ENCODE data around the gene IL4I1.
A peak's percentile ranks its signal among the peaks of the same experiment; 100 is the strongest.

DNA sequence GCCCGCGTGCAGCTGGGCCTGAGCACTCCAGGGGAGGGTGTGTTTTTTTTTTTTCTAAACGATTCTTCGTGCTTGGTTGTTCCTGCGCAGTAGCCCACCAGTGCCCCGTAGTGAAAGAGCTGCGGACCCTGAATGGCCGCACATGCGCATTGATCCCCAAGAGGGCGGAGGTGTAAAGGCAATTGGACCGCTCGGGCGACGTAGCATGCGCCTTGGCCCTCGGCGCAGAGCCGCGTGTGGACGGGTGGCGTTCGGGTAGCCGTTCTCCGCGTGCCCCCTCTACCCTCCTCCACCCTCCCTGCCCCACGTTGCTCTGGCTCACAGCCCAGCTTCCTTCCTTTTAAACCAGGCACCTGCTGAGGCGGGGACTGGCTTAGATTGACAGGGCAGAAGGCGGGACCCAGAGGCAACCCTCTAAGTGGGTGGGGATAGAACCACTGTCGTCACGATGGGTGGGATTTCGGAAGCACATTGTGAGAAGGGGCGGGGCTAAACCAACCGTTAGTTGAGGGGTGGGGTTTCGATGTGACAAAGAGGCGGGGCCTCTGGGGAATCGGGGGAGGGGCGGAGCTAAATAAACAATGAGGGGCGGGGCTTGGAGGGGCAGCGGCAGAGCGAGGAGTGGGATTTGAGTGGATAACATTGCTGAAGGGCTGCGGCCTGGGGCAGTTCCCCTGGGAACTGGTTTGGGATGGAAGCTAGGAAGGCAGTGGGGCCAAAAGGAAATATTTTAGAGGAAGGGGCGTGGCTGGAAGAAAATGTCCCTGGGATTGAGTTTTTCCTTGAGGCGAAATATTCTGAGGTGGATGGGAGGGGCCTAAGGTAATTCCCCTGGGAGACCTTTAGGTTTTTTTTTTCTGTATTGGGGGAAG lies 33.2 kb upstream of the IL4I1 start:
- TF ChIP-seq KDM5A (IDR thresholded peaks at IDR 0.05; ENCODE audit: low read length), result no peak
- peak; percentile 86; the same call in 1 of the 2 replicates for TF ChIP-seq GTF2F1 (IDR thresholded peaks at IDR 0.05; ENCODE audit: borderline replicate concordance, low read depth, low read length)
- TF ChIP-seq SUZ12 (IDR thresholded peaks at IDR 0.05; ENCODE audit: low read length), result no peak
- peak; percentile 99 for TF ChIP-seq POLR2AphosphoS5 (IDR thresholded peaks at IDR 0.05; ENCODE audit: low read depth, low read length)
- no peak for TF ChIP-seq CBX8 (IDR thresholded peaks at IDR 0.05; ENCODE audit: borderline replicate concordance, low read depth, low read length)
- TF ChIP-seq, protein P1, sequence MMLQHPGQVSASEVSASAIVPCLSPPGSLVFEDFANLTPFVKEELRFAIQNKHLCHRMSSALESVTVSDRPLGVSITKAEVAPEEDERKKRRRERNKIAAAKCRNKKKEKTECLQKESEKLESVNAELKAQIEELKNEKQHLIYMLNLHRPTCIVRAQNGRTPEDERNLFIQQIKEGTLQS (IDR thresholded peaks at IDR 0.05; ENCODE audit: insufficient read depth, low read depth, low read length), result no peak
- no peak for TF ChIP-seq TCF12 (IDR thresholded peaks at IDR 0.05; ENCODE audit: low read depth, low read length)
- no peak for TF ChIP-seq JUN (IDR thresholded peaks at IDR 0.05; ENCODE audit: low read depth, low read length)
- no peak for TF ChIP-seq EGR1 (IDR thresholded peaks at IDR 0.05; ENCODE audit: borderline replicate concordance, low read depth, low read length)
- TF ChIP-seq, protein P2, sequence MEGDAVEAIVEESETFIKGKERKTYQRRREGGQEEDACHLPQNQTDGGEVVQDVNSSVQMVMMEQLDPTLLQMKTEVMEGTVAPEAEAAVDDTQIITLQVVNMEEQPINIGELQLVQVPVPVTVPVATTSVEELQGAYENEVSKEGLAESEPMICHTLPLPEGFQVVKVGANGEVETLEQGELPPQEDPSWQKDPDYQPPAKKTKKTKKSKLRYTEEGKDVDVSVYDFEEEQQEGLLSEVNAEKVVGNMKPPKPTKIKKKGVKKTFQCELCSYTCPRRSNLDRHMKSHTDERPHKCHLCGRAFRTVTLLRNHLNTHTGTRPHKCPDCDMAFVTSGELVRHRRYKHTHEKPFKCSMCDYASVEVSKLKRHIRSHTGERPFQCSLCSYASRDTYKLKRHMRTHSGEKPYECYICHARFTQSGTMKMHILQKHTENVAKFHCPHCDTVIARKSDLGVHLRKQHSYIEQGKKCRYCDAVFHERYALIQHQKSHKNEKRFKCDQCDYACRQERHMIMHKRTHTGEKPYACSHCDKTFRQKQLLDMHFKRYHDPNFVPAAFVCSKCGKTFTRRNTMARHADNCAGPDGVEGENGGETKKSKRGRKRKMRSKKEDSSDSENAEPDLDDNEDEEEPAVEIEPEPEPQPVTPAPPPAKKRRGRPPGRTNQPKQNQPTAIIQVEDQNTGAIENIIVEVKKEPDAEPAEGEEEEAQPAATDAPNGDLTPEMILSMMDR (IDR thresholded peaks at IDR 0.05; ENCODE audit: control extremely low read depth in 1 of 3, insufficient read depth in 1 of 3, low read depth in 1 of 3, low read length in 3 of 3), result no peak

Data from H1 (cell line).